T-helper 1 cell treated with Interleukin-12 subunit alpha and Interleukin-12 subunit beta and Interleukin-4 antibody, amounts not matched to agents 30 μg/mL and 1 μg/mL, for 36 hours (primary cell): Measurements from ENCODE around the gene HOOK1.

Experiments used
- H3K27ac Mint-ChIP-seq: one replicate; pipeline ENCODE4 v1.8.0; 2021; ENCODE audit warnings: mild to moderate bottlenecking, mixed read lengths
- H3K27me3 Mint-ChIP-seq: one replicate; pipeline ENCODE4 v1.8.0; 2021; ENCODE audit warnings: low read depth, mixed read lengths
- H3K36me3 Mint-ChIP-seq: one replicate; pipeline ENCODE4 v1.8.0; 2021; ENCODE audit warnings: low read depth, mixed read lengths
- H3K4me1 Mint-ChIP-seq: one replicate; pipeline ENCODE4 v1.8.0; 2021; ENCODE audit warnings: low read depth, mixed read lengths
- H3K4me3 Mint-ChIP-seq: one replicate; pipeline ENCODE4 v1.8.0; 2021; ENCODE audit warnings: mild to moderate bottlenecking, moderate library complexity, mixed read lengths
- H3K9me3 Mint-ChIP-seq: one replicate; pipeline ENCODE4 v1.8.0; 2021; ENCODE audit warnings: mixed read lengths

Gene HOOK1

GRCh38 chr1:59814901-59815825, at the start of gene HOOK1:
Gene HOOK1 (plus strand): TSS chr1:59814949. CDS start chr1:59815118, 169 bp downstream.
- H3K4me3 Mint-ChIP-seq = peak within 1 kb of the TSS; percentile 84
- peaks cover 12% of the 10 kb centered on the region for H3K27me3 Mint-ChIP-seq
- no peaks in the 10 kb centered on the region for H3K36me3 Mint-ChIP-seq
- peaks cover 4% of the 10 kb centered on the region for H3K4me1 Mint-ChIP-seq
- no peaks in the 10 kb centered on the region for H3K9me3 Mint-ChIP-seq
- H3K27ac Mint-ChIP-seq = peak within 1 kb of the TSS; percentile 64

- no peaks in the 10 kb centered on the region for H3K4me1 Mint-ChIP-seq
- H3K27ac Mint-ChIP-seq = no peak overlapping the region
- no peaks in the 10 kb centered on the region for H3K36me3 Mint-ChIP-seq
- no peaks in the 10 kb centered on the region for H3K9me3 Mint-ChIP-seq
- H3K4me3 Mint-ChIP-seq = no peak overlapping the region
- no peaks in the 10 kb centered on the region for H3K27me3 Mint-ChIP-seq
These were observed 49.6 kb upstream of the HOOK1 start for GRCh38 chr1:59765011-59765730.

DNA sequence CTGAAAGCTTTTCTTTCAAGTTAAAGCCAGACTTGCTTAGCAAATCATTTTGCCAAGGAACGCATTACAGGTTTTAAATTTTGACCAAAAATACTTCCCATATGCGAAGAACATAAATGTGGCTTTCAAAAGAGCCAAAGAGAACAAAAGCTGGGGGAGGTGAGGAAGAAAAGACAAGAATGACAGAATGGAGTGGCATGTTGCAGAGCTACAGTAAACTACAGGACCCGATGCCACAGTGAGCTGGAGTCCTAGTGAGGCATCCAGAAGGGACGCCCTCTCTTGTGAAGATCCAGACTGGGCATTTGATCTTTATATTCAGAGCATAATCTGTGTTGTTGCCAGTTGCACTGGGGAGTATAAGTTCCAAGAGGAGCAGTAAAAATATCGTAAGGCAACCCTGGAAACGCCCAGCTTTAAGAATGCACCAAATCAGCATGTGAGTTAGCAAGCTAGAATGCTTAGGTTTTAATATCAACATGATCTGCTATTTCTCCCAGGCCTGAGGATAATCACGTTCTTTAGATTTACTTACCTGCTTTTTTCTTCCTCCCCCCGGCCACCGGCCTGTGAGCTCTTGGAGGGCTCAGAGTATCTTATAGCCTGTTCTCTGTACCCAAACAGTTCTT, 48.4 kb upstream of the HOOK1 start:
- no peak overlapping the region for H3K27ac Mint-ChIP-seq
- H3K4me1 Mint-ChIP-seq = no peaks in the 10 kb centered on the region
- H3K27me3 Mint-ChIP-seq = no peaks in the 10 kb centered on the region
- no peaks in the 10 kb centered on the region for H3K36me3 Mint-ChIP-seq
- H3K9me3 Mint-ChIP-seq = no peaks in the 10 kb centered on the region
- no peak overlapping the region for H3K4me3 Mint-ChIP-seq

DNA sequence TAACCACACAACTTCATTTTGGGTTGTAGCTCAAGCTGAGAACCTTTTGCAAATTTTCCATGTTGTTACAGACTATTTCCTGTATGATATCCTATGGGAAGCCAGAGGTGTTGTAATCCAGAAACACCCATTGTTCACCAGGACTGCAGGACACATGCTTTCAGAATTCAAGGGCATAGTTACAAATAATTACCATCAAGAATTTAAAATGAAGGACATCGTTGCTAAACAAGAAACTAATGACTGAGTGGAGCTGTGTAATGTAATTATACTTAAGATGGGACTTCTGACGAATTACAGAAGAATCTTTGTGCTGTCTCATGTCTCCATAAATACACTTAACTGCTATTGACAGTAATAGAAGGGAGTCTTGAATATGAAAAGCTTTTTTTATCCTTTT, 47.6 kb upstream of the HOOK1 start:
- Mint-ChIP-seq H3K36me3 (no peaks in the 10 kb centered on the region), H3K27me3 (no peaks in the 10 kb centered on the region), H3K9me3 (no peaks in the 10 kb centered on the region), H3K27ac (no peak overlapping the region), H3K4me1 (no peaks in the 10 kb centered on the region), H3K4me3 (no peak overlapping the region)

GRCh38 chr1:59768792-59769735, 45.7 kb upstream of the HOOK1 start:
- no peak overlapping the region for H3K4me3 Mint-ChIP-seq
- H3K9me3 Mint-ChIP-seq = no peaks in the 10 kb centered on the region
- no peaks in the 10 kb centered on the region for H3K36me3 Mint-ChIP-seq
- H3K27ac Mint-ChIP-seq = no peak overlapping the region
- no peaks in the 10 kb centered on the region for H3K4me1 Mint-ChIP-seq
- H3K27me3 Mint-ChIP-seq = no peaks in the 10 kb centered on the region

DNA sequence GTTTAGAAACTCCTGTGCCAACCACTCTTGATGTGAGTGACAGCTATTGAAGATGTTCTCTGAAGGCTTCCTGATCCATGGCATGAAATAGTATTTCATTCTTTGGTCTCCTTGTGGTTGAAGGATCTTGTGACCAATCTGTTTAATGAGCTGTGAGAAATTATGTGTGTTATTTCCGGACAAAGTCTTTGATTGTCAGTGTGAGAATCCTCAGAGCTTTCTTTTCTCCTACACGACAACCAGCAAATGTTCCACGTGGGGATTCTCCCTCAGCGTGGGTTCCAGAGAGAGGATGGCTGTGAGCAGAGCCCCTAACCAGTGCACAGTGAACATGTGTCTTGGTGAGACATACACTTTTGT, 45.0 kb upstream of the HOOK1 start:
- Mint-ChIP-seq H3K9me3 (no peaks in the 10 kb centered on the region), H3K4me3 (no peak overlapping the region), H3K36me3 (no peaks in the 10 kb centered on the region), H3K27ac (no peak overlapping the region), H3K27me3 (no peaks in the 10 kb centered on the region), H3K4me1 (no peaks in the 10 kb centered on the region)

DNA sequence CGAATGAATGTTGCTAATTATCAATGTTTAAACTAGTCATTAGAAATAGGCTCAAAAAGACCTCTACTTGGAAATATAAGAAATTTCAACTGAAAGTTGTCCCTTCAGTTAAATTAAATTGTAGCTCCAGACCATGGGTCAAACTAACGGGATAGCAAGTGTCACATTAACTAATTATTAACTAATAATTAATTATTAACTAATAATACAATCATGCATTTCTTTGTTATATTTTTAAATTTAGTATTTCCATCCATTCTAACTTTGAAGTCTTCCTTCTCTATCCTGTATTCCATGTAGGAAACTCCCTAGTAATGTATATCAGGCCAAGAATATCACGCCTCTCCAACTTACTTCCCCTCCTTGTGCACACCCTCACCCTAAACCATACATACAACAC, 43.4 kb upstream of the HOOK1 start:
- Mint-ChIP-seq H3K27ac (no peak overlapping the region), H3K27me3 (no peaks in the 10 kb centered on the region), H3K4me1 (no peaks in the 10 kb centered on the region), H3K9me3 (no peaks in the 10 kb centered on the region), H3K36me3 (no peaks in the 10 kb centered on the region), H3K4me3 (no peak overlapping the region)

DNA sequence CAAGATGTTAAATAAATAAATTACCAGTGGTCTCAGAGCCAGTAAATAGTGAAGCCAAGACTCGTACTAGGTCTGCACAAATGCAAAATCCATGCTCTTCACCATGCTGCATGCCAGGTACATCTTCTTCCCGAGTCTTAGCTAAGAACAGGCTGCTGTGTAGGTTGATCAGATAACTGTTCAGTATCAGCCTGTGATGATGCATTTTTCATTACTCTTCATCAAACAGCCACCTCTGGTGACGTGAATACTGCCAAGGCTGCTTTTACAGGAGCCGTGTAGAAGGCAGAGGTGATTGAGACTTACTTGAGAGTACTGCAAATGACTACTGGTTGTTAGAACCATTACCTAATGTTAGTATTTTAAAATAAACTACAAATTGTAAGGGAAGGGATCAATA, 39.3 kb upstream of the HOOK1 start:
- H3K27ac Mint-ChIP-seq = no peak overlapping the region
- H3K4me3 Mint-ChIP-seq = no peak overlapping the region
- H3K36me3 Mint-ChIP-seq = no peaks in the 10 kb centered on the region
- H3K9me3 Mint-ChIP-seq = no peaks in the 10 kb centered on the region
- no peaks in the 10 kb centered on the region for H3K4me1 Mint-ChIP-seq
- H3K27me3 Mint-ChIP-seq = peaks cover 6% of the 10 kb centered on the region

GRCh38 chr1:59776960-59777852, 37.5 kb upstream of the HOOK1 start:
- no peak overlapping the region for H3K27ac Mint-ChIP-seq
- no peaks in the 10 kb centered on the region for H3K36me3 Mint-ChIP-seq
- H3K4me1 Mint-ChIP-seq = no peaks in the 10 kb centered on the region
- H3K4me3 Mint-ChIP-seq = no peak overlapping the region
- no peaks in the 10 kb centered on the region for H3K9me3 Mint-ChIP-seq
- peaks cover 7% of the 10 kb centered on the region for H3K27me3 Mint-ChIP-seq

DNA sequence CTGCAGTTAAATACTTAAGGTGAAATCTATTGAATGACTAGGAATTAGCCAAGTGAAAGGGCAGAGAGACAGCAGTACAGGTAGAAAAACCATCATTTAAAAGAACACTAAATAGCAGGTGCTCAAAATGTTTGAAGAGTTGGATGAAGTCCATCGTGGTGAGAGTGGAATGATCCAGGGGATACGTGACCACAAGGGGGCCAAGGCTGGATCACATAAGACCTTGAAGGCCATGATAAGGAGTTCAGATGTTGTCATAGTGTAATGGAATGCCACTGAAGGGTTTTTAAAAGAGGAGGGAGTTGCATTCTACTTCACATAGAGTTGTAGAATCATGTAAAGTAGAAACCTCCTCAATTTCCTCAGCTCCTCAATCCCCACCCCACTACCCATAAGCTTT, 34.8 kb upstream of the HOOK1 start:
- no peaks in the 10 kb centered on the region for H3K4me1 Mint-ChIP-seq
- no peak overlapping the region for H3K27ac Mint-ChIP-seq
- H3K36me3 Mint-ChIP-seq = no peaks in the 10 kb centered on the region
- no peak overlapping the region for H3K4me3 Mint-ChIP-seq
- peaks cover 10% of the 10 kb centered on the region for H3K27me3 Mint-ChIP-seq
- no peaks in the 10 kb centered on the region for H3K9me3 Mint-ChIP-seq

GRCh38 chr1:59788825-59789224, 25.9 kb upstream of the HOOK1 start:
- H3K9me3 Mint-ChIP-seq = peaks cover 22% of the 10 kb centered on the region
- no peak overlapping the region for H3K4me3 Mint-ChIP-seq
- peaks cover 6% of the 10 kb centered on the region for H3K27me3 Mint-ChIP-seq
- no peak overlapping the region for H3K27ac Mint-ChIP-seq
- H3K4me1 Mint-ChIP-seq = peaks cover 5% of the 10 kb centered on the region
- H3K36me3 Mint-ChIP-seq = no peaks in the 10 kb centered on the region

DNA sequence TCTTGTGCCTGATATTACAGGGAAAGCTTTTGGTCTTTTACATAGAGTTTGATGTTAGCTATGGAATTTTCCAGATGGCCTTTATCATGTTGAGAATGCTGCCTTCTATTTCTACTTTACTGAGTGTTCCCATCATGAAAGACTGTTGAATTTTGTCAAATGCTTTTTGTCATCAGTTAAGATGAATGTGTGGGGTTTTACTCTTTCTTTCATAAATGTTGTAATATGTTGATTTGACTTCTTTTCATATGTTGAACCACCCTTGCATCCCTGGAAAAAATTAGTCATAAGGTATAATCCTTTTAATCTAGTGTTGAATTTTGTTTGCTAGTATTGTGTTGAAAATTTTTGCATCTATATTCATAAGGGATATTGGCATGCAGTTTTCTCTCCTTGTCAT, 16.1 kb upstream of the HOOK1 start:
- no peaks in the 10 kb centered on the region for H3K36me3 Mint-ChIP-seq
- peaks cover 16% of the 10 kb centered on the region for H3K27me3 Mint-ChIP-seq
- H3K4me1 Mint-ChIP-seq = no peaks in the 10 kb centered on the region
- H3K9me3 Mint-ChIP-seq = no peaks in the 10 kb centered on the region
- H3K4me3 Mint-ChIP-seq = no peak overlapping the region
- no peak overlapping the region for H3K27ac Mint-ChIP-seq

GRCh38 chr1:59803458-59804038, 11.2 kb upstream of the HOOK1 start:
- no peaks in the 10 kb centered on the region for H3K9me3 Mint-ChIP-seq
- no peaks in the 10 kb centered on the region for H3K4me1 Mint-ChIP-seq
- H3K4me3 Mint-ChIP-seq = no peak overlapping the region
- no peak overlapping the region for H3K27ac Mint-ChIP-seq
- peaks cover 7% of the 10 kb centered on the region for H3K27me3 Mint-ChIP-seq
- H3K36me3 Mint-ChIP-seq = no peaks in the 10 kb centered on the region
